IPS-18c (cell line): ENCODE results near the gene FSTL4.
"Not testable (repeated sequence)": the region's sequence is repeated elsewhere in the genome, so short reads cannot be mapped to it uniquely, and the experiment has no call there.

Source experiments
- H3K4me3 ChIP-seq: 2 replicates; pipeline ENCODE4 v1.7.0; 2013; ENCODE audit warnings: low read depth, mild to moderate bottlenecking, low read length, moderate library complexity; ENCODE audit not compliant: insufficient read depth
- H3K9me3 ChIP-seq: one replicate; pipeline ENCODE4 v1.6.1; 2013; ENCODE audit warnings: mild to moderate bottlenecking, low read length, moderate library complexity; ENCODE audit not compliant: control insufficient read depth, insufficient read depth

FSTL4 gene

GRCh38 chr5:133216138-133216537, 396.2 kb downstream of the FSTL4 start:
- not testable (repeated sequence) for H3K4me3 ChIP-seq, H3K9me3 ChIP-seq

- Histone ChIP-seq H3K4me3 (no peak overlapping the region), H3K9me3 (no peaks in the 10 kb centered on the region)
Measured at GRCh38 chr5:133214153-133214820, 398.1 kb downstream of the FSTL4 start.

GRCh38 chr5:133205649-133206048, 406.7 kb downstream of the FSTL4 start:
- Histone ChIP-seq H3K4me3 (no peak overlapping the region), H3K9me3 (no peaks in the 10 kb centered on the region)

GRCh38 chr5:133205204-133205603, 407.1 kb downstream of the FSTL4 start:
- Histone ChIP-seq H3K9me3 (no peaks in the 10 kb centered on the region), H3K4me3 (no peak overlapping the region)

DNA sequence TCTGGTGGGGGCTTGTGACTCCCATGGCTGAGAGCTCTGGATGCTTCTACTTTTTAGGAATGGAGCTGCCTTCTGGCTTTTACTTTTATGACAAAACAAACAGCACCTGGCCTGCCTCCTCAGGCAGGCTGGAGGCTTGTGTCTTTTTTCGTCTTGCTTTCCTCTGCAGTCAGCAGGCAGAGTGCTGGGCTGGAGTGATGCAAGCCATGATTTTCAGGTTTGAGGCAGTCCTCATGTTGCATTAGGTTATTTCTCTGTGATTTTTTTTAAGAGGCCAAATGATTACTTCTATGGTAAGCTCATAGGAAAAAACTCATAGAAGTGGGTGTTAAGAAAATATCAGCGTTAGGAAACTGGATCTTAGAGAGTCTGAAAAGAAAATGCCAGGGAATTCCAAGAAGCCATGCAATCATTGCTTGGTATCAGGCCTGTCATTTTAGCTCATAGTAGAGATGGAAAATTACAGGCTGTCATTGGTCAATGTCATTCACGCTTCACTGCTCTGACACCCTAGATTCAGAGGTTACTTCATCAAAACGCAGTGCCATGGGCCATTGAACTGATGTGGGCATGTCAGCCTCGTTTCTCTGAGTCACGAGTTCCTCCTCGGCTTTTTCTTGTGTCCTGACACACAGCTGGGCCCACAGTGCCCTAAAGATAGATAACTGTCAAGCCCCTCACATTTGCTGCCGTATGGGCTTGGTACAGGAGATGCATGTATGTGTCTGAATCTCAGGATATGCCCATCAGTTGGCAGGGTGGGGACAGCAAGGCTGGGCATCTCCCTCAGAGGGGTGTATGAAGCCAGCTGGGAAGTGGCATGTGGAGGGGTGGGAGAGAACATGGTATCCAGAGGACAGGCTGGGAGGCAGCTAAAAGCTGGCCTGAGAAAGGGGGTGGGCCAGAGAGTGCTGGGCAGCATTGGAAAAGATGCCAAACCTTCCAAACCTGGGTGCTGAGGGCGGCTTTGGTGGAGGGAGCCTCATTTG, 408.7 kb downstream of the FSTL4 start:
- Histone ChIP-seq H3K9me3 (no peaks in the 10 kb centered on the region), H3K4me3 (no peak overlapping the region)

- no peaks in the 10 kb centered on the region for H3K9me3 ChIP-seq
- no peak overlapping the region for H3K4me3 ChIP-seq
Measured at GRCh38 chr5:133202066-133202665, 410.2 kb downstream of the FSTL4 start.

DNA sequence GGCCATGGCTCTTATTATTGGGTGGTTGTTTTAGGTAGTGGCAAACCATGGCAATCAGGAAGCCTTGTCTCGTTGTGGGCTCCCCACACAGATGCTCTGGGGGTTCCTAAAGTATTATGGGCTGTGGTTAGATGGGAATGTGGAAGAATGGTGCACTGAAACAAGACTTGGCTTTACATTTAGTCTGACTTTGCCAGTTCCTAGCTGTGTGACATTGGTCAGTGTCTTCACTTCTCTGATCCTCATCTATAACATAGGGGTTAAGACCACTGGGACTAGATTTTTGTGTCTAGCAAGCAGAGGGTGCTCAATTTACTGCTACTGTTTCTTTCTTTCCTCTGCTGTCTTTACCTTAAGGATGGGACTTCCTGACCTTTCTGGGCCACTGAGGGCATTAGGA, 411.0 kb downstream of the FSTL4 start:
- no peak overlapping the region for H3K4me3 ChIP-seq
- H3K9me3 ChIP-seq, result no peaks in the 10 kb centered on the region

- H3K9me3 ChIP-seq, result no peaks in the 10 kb centered on the region
- no peak overlapping the region for H3K4me3 ChIP-seq
Measured at GRCh38 chr5:133200256-133200655, 412.1 kb downstream of the FSTL4 start.

GRCh38 chr5:133199417-133200178, 412.7 kb downstream of the FSTL4 start:
- Histone ChIP-seq H3K4me3 (no peak overlapping the region), H3K9me3 (no peaks in the 10 kb centered on the region)

GRCh38 chr5:133198511-133198910, 413.8 kb downstream of the FSTL4 start:
- Histone ChIP-seq H3K9me3 (no peaks in the 10 kb centered on the region), H3K4me3 (no peak overlapping the region)

DNA sequence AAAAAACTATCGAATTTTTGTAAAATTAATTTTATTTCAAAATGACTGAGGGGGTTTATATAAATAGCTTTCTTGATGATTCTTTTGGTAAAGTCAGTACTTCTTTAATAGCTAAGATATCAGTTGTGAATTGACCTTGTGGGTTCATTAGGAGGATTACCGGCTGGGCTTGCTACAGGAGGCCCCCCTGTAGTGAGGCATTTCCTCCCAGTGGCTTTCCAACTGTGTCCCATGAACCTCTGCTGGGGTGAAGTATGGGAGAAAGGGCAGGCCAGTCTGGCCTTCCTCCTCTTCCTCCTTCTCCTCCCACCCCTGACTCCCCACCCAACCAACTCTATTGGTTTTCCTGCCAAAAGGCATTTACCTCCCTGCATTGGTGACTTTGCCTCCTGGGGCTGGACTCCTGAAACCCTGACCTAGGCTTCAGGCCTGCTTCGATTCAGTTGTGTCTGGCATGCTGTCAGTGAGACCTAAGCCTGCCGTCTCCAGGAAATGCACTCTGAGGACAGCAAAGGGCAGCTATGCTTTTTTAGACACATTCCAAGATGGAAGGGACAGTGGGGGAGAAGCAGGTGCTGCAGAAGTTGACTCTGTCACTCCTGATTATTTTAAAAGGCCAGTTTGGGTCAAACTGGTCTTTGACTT, 415.8 kb downstream of the FSTL4 start:
- Histone ChIP-seq H3K9me3 (no peaks in the 10 kb centered on the region), H3K4me3 (no peak overlapping the region)

GRCh38 chr5:133195250-133195649, 417.1 kb downstream of the FSTL4 start:
- Histone ChIP-seq H3K9me3 (no peaks in the 10 kb centered on the region), H3K4me3 (no peak overlapping the region)

DNA sequence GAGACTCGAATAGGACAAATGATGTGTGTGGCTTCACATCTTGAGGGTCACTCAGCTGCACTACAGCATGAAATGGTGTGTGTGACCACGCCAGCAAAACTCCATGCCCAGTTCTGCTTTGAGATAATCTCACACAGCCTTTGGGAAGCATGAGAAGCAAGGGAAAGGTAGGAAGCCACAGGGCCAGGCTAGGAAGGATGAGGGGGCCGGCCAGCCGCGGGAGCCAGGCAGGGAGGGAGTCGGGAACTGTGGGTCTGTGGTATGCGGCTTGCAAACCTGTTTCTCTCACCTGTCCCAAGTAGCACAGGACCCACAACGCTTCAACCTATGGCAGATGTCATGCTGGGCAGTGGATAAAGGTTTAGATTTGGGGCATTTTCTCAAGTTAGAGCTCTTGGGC, 418.5 kb downstream of the FSTL4 start:
- no peak overlapping the region for H3K4me3 ChIP-seq

DNA sequence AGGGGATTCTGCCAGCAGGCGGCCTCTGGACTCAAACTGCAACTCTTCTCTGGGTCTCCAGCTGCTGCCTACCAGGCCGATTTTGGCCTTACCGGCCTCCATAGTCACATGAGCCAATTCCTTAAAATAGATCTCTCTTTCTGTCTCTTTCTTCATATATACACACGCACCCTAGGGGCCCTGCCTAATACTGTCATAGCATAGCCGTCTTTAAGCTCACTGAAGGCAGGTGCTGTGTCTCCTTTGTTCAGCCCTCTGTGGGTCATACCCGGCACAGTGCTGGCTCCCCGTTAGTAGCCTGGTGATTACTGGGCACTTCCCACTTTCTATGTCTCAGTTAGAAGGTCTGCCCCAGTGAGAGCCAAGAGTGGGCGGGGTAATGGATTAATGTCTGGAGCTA, 419.6 kb downstream of the FSTL4 start:
- no peaks in the 10 kb centered on the region for H3K9me3 ChIP-seq
- H3K4me3 ChIP-seq, result no peak overlapping the region

More for the DNA sequence above, 418.5 kb downstream of the FSTL4 start:
- H3K9me3 ChIP-seq, result no peaks in the 10 kb centered on the region

- H3K9me3 ChIP-seq, result no peaks in the 10 kb centered on the region
- H3K4me3 ChIP-seq, result no peak overlapping the region
Measured at GRCh38 chr5:133189881-133190280, 422.5 kb downstream of the FSTL4 start.

DNA sequence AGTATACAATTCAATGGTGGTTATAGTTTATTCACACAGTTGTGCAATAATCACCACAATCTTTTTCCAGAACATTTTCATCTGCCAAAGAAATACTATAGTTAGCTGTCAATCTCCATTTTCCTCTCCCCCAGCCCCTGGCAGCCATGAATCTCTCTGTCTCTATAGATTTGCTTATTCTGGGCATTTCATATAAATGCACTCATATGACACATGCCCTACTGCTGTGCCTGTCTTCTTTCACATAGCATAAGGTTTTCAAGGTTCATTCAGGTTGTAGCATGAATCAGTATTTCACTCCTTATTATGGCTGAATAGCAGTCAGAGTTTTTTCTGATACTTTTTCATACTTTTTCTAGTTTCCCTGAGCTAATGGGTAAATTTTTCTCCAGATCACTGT, 432.9 kb downstream of the FSTL4 start:
- Histone ChIP-seq H3K9me3 (no peaks in the 10 kb centered on the region), H3K4me3 (no peak overlapping the region)
